Central memory CD8-positive, alpha-beta T cell (primary cell): Measurements from ENCODE around the gene ANLN.
A peak's percentile ranks its signal among the peaks of the same experiment; 100 is the strongest.
"Not testable (repeated sequence)": the region's sequence is repeated elsewhere in the genome, so short reads cannot be mapped to it uniquely, and the experiment has no call there.

Experiments used
- ATAC-seq: fragments of 150-1000 bp; cut with Tn5 transposase; replicated peaks from 2 replicates; pipeline ENCODE4 v1.10.0; 2022; ENCODE audit warnings: mild to moderate bottlenecking, moderate FRiP score, moderate number of reproducible peaks; ENCODE audit not compliant: poor library complexity, severe bottlenecking; ENCODE audit errors: extremely low read depth
- DNase-seq, 2 donors: peaks; one replicate each; pipeline ENCODE4 v3.0.0; 2021; ENCODE audit warnings: low spot score in 2 of 2
- H3K27ac Mint-ChIP-seq: one replicate; pipeline ENCODE4 v1.8.0; 2022; ENCODE audit warnings: low read depth, mild to moderate bottlenecking, moderate library complexity, mixed read lengths
- H3K27me3 Mint-ChIP-seq: one replicate; pipeline ENCODE4 v1.8.0; 2022; ENCODE audit warnings: mixed read lengths
- H3K36me3 Mint-ChIP-seq: one replicate; pipeline ENCODE4 v1.8.0; 2022; ENCODE audit warnings: mild to moderate bottlenecking, moderate library complexity, mixed read lengths; ENCODE audit not compliant: insufficient read depth
- H3K4me1 Mint-ChIP-seq: one replicate; pipeline ENCODE4 v1.8.0; 2022; ENCODE audit warnings: mixed read lengths
- H3K4me3 Mint-ChIP-seq: one replicate; pipeline ENCODE4 v1.8.0; 2022; ENCODE audit warnings: mild to moderate bottlenecking, moderate library complexity, mixed read lengths
- H3K9me3 Mint-ChIP-seq: one replicate; pipeline ENCODE4 v1.8.0; 2022; ENCODE audit warnings: mixed read lengths

Gene ANLN

GRCh38 chr7:36486336-36486735, 96.7 kb downstream of the ANLN start:
- ATAC-seq: no peak
- no peak overlapping the region for H3K27ac Mint-ChIP-seq

DNA sequence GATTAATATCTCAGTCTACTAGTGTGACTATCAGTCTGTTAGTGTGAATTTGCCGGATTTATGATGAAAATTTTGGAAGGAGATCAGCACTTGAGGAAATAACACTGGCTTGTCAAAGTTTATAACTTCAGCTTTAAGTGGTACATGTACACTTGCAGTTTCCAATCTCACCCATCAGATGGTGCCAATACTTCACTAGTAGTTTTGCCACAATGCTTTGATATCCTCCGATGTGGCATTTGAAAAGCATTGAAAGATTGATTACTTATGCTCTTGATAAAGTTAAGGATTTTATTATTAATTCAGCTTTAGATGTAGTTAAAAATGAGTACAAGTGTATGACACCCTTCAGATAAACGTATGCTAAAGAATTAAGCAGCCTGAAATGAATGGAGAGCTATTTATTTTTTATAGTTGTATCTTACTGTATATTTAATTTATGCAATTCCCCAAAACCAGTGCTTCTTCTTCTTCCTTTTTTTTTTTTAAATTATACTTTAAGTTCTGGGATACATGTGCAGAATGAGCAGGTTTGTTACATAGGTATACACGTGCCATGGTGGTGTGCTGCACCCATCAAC, 98.2 kb downstream of the ANLN start:
- ATAC-seq: no peak
- peaks cover 5% of the 10 kb centered on the region for H3K4me1 Mint-ChIP-seq
- no peak overlapping the region for H3K27ac Mint-ChIP-seq
- DNase-seq: peak in 1 of 2 donors; percentile 35
- peaks cover 8% of the 10 kb centered on the region for H3K36me3 Mint-ChIP-seq
- H3K9me3 Mint-ChIP-seq: no peaks in the 10 kb centered on the region
- no peak overlapping the region for H3K4me3 Mint-ChIP-seq
- no peaks in the 10 kb centered on the region for H3K27me3 Mint-ChIP-seq

More at GRCh38 chr7:36486336-36486735, 96.7 kb downstream of the ANLN start:
- no peak overlapping the region for H3K4me3 Mint-ChIP-seq
- H3K27me3 Mint-ChIP-seq: no peaks in the 10 kb centered on the region
- DNase-seq: no peak
- peaks cover 5% of the 10 kb centered on the region for H3K4me1 Mint-ChIP-seq
- H3K9me3 Mint-ChIP-seq: no peaks in the 10 kb centered on the region
- peaks cover 11% of the 10 kb centered on the region for H3K36me3 Mint-ChIP-seq

- not testable (repeated sequence) for H3K4me1 Mint-ChIP-seq, H3K27me3 Mint-ChIP-seq, H3K9me3 Mint-ChIP-seq, DNase-seq, H3K27ac Mint-ChIP-seq, ATAC-seq, H3K4me3 Mint-ChIP-seq, H3K36me3 Mint-ChIP-seq
These were observed 99.0 kb downstream of the ANLN start for GRCh38 chr7:36488672-36489071.

- H3K27me3 Mint-ChIP-seq: peaks cover 10% of the 10 kb centered on the region
- ATAC-seq (no peak), DNase-seq (no peak)
- H3K4me1 Mint-ChIP-seq: peaks cover 5% of the 10 kb centered on the region
- H3K9me3 Mint-ChIP-seq: no peaks in the 10 kb centered on the region
- no peak overlapping the region for H3K27ac Mint-ChIP-seq
- no peak overlapping the region for H3K4me3 Mint-ChIP-seq
- peaks cover 11% of the 10 kb centered on the region for H3K36me3 Mint-ChIP-seq
These were observed 100.8 kb downstream of the ANLN start for GRCh38 chr7:36490419-36490830.

DNA sequence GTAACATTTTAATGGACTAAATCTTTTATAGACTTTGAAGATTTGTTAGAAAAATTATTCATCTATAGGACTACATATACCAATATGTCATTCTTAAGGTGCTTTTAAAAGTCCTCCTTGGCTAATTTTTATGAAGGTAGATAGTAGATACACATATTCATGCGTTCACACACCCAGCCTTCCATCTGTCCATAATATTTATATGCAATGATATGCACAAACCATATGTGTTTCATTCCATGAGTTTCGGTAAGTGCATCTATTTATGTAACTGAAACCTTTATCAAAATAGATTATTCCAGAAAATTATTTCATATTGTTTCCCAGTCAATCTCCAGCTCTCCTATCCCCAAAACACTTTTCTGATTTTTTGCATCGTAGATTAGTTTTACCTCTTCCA, 101.7 kb downstream of the ANLN start:
- Mint-ChIP-seq H3K27me3 (peaks cover 13% of the 10 kb centered on the region), H3K27ac (peak overlapping the region; percentile 7), H3K9me3 (no peaks in the 10 kb centered on the region), H3K4me3 (no peak overlapping the region), H3K4me1 (peaks cover 5% of the 10 kb centered on the region), H3K36me3 (peaks cover 11% of the 10 kb centered on the region)
- DNase-seq: no peak
- no peak for ATAC-seq

DNA sequence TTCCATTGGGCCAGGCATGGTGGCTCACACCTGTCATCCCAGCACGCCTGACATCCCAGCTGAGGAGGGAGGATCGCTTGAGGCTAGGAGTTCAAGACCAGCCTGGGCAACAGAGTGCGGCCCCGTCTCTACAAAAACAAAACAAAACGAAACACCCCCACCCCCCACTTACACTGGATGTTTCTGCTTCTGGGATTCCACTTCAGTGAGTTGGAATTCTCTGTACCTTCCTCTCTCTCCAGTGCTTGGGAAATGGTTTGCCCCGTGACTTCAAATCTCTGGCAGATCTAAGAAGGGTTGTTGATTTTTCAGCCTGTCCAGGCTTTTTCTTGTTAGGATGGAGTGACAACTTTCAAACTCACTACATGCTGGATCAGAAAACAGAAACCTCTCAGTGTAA, 106.9 kb downstream of the ANLN start:
- ATAC-seq (no peak), DNase-seq (no peak)
- Mint-ChIP-seq H3K27me3 (peaks cover 13% of the 10 kb centered on the region), H3K27ac (peak overlapping the region; percentile 36), H3K36me3 (peaks cover 20% of the 10 kb centered on the region), H3K4me3 (no peak overlapping the region), H3K9me3 (no peaks in the 10 kb centered on the region), H3K4me1 (no peaks in the 10 kb centered on the region)

GRCh38 chr7:36497176-36497575, 107.5 kb downstream of the ANLN start:
- not testable (repeated sequence) for H3K4me3 Mint-ChIP-seq, ATAC-seq, DNase-seq, H3K4me1 Mint-ChIP-seq, H3K9me3 Mint-ChIP-seq
- Mint-ChIP-seq H3K27ac (peak overlapping the region; percentile 36), H3K27me3 (peaks cover 13% of the 10 kb centered on the region), H3K36me3 (peaks cover 22% of the 10 kb centered on the region)

- Mint-ChIP-seq H3K4me3 (no peak overlapping the region), H3K9me3 (no peaks in the 10 kb centered on the region), H3K4me1 (no peaks in the 10 kb centered on the region), H3K36me3 (peaks cover 26% of the 10 kb centered on the region), H3K27me3 (peaks cover 13% of the 10 kb centered on the region), H3K27ac (no peak overlapping the region)
- DNase-seq: no peak
- no peak for ATAC-seq
These were observed 108.1 kb downstream of the ANLN start for GRCh38 chr7:36497775-36498174.
